HG03342 (cell line): ENCODE measurements around the gene YBX3.
"Not testable (repeated sequence)": the region's sequence is repeated elsewhere in the genome, so short reads cannot be mapped to it uniquely, and the experiment has no call there.

Experiments used
- ATAC-seq: cut with Tn5 transposase; IDR thresholded peaks from one replicate; pipeline ENCODE4 v1.9.1; 2021; ENCODE audit warnings: mild to moderate bottlenecking, moderate library complexity; ENCODE audit not compliant: unreplicated experiment

The YBX3 gene

DNA sequence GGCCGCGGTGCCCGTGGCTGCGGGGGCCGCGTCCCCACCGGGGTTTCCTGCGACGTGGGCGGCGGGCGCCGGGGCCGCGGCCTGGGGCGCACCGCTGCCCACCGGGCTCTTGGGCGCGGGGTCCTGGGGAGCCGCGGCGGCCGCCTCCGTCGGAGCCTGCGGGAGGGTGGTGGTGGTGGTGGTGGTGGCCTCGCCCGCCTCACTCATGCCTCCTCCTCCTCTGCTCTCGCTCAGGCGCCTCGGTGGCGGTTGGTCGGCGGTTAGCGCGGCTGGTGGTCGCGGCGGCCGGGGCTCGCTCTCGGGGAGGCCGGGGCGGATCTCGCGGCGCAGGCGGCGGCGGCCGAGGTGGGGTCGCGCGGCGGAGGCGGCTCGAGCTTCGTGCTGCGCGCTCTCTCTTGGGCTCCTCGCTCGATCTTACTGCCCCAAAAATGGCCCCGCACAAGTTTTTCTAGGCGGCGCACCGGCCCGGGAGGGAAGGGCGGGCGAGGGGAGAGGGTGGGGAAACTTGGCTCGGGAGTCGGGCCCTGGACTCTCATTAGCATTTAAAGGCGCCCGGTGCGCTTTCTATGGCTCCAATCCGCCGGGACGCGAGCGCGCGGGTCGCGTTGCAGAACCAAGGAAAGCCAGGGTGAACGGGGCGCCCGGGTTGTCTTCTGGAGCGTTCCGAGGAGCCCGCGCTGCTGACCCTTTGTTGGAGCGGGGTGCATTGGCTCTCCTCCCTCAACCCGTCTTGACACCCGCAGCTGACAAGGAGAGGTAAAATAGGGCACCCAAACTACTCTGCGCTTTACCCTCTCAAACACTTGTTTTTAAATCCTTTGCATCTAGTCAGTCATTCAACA lies at the start of gene YBX3:
TSS of gene YBX3 (minus strand) at position 419 of the 842 bp plus-strand sequence. CDS start at position 207, 212 bp downstream.
- ATAC-seq: peak; percentile 30

GRCh38 chr12:10771132-10771733 lies 48.1 kb upstream of the YBX3 start:
- no peak for ATAC-seq

DNA sequence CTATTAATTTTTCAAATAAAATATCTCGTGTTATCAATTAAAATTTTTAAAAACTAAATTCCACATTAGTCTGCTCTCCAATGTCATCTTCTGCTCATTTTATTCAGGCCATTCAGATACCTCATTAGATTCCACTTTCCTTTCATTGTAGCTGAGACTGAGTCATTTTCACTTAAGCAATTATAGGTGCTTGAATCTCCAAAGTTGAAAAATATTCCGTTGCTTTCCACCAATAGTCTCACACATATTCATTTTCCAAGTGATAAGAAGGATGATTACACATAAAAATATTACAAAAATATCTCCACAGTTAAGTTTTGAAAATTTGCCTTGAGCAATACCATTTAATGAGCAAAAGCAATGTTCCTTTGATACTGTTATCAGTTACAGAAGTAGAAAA lies 36.5 kb upstream of the YBX3 start:
- no peak for ATAC-seq

GRCh38 chr12:10756194-10756593 lies 33.1 kb upstream of the YBX3 start:
- no peak for ATAC-seq

GRCh38 chr12:10753059-10753458 lies 29.9 kb upstream of the YBX3 start:
- no peak for ATAC-seq

- ATAC-seq: no peak
Observed at GRCh38 chr12:10750385-10750727, 27.2 kb upstream of the YBX3 start.

DNA sequence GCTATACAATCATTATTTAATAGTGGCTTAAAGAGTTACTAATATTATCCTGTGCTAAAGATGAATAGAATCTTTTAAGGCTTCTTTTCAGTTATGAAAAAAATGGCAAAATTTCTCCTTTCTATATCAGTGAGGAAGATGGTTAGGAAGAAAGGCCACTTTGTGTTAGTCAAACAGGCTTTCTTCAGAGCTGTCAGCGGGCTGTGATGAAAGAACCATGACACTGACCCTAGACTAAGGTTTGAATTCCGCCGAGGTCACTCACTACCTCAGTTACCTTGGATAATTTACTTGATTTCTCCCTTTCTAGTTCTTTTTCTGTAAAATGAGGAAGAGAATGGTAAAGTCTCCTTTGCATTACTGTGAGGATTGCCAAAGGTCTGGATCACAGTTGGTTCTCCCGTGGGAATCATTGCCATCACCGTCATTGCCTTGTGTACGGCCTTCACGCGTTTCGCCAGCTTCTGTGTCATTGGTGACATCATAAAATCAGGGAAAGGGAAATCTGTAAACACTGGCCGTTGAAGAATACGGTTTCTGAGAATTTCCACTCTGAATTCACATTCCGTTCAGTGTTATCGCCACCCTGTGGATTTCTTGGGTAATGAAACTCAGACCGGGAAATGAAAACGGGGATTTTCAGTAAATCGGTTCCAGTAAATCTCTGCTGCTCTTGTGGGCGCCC lies 26.7 kb upstream of the YBX3 start:
- ATAC-seq: peak; percentile 91

DNA sequence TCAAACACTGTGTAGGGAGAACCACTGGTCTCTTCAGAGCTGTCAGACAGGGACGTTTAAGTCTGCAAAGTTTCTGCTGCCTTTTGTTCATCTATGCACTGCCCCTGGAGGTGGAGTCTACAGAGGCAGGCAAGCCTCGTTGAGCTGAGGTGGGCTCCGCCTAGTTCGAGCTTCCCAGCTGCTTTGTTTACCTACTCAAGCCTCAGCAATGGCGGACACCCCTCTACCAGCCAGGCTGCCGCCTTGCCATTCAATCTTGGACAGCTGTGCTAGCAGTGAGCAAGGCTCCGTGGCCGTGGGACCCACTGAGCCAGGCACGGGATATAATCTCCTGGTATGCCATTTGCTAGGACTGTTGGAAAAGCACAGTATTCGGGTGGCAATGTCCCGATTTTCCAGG lies 24.6 kb upstream of the YBX3 start:
- no peak for ATAC-seq

DNA sequence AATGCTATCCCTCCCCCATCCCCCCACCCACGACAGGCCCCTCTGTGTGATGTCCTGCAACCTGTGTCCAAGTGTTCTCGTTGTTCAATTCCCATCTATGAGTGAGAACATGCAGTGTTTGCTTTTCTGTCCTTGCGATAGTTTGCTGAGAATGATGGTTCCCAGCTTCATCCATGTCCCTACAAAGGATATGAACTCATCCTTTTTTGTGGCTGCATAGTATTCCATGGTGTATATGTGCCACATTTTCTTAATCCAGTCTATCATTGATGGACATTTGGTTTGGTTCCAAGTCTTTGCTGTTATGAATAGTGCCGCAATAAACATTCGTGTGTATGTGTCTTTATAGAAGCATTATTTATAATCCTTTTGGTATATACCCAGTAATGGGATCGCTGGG lies 20.3 kb upstream of the YBX3 start:
- not testable (repeated sequence) for ATAC-seq

- ATAC-seq: no peak
Observed at GRCh38 chr12:10741845-10742244, 18.7 kb upstream of the YBX3 start.

GRCh38 chr12:10740182-10740581 lies 17.1 kb upstream of the YBX3 start:
- ATAC-seq: no peak

GRCh38 chr12:10739157-10740118 lies 16.3 kb upstream of the YBX3 start:
- no peak for ATAC-seq

GRCh38 chr12:10737249-10737648 lies 14.1 kb upstream of the YBX3 start:
- no peak for ATAC-seq

DNA sequence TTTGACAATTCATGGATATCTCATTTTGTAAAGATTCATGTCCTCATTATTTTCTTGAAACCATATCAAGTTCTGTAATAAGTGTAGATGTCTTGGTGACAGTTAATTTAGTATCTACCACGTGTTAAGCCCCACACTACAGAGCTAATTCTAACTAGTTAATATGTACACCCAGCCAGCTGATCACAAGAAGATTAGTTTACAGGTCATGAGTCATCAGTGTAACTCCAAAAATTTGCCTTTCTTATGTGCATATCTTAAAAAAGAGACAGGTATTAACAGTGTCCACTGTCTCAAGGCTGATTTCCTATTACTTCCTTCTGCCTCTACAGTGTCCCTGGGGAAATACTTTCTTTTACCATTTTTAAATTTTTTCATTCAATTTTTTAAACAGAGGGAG lies 13.3 kb upstream of the YBX3 start:
- ATAC-seq: no peak

- ATAC-seq: no peak
Observed at GRCh38 chr12:10735428-10735827, 12.3 kb upstream of the YBX3 start.

- ATAC-seq: no peak
Observed at GRCh38 chr12:10732549-10732948, 9.4 kb upstream of the YBX3 start.

DNA sequence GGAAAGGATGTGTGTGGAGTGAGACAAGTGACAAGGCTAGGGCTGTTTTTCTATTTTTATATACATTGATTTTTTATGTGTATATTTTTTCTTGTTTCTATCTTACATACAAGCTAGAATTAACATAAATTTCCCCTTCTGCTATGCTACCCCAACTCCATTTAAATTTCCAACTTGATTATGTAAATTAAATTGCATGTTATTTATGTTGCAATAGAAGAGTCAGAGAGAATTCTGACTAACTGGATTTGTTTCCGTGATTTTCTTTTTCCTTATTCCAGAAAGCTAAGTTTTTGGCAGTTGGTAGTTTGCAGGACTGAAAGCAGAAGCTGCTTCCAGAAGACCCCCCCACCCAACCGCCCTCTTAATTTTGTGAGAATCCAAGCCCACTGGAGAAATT lies 8.9 kb upstream of the YBX3 start:
- ATAC-seq: no peak

DNA sequence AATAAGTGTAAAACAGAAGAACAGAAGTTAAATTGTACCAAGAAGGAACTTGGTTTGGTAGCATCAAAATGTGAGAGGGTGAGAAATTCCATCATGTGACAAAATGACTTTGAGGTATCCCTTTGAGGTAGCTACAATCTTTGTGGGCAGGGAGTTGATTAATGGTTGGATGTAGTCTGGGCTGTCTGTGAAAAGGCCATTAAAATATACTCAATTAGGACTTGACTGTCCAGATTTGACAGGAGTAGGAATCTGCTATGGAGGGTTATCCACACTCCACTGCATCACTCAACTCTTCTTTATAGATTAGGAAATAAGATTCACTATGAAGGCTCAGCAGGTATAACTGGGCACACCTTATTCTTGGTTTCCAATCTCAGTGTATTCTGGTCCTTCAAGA lies 7.4 kb upstream of the YBX3 start:
- ATAC-seq: no peak

DNA sequence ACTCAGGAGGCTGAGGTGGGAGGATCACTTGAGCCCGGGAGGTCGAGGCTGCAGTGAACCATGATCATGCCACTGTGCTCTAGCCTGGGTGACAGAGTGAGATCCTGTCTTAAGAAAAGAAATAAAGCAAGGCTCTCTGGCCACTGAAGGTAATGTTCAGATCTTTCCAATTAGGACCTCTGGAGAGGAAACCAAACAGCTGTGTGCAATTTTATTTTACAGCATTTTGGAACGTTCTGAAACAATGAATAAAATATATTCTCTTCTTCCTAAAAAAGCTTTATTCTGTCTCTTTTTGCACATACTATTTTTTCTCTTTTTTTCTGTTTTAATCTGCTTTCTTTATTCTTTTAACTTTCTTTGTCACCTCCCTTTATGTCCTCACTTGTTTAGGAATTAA lies 5.0 kb upstream of the YBX3 start:
- no peak for ATAC-seq

DNA sequence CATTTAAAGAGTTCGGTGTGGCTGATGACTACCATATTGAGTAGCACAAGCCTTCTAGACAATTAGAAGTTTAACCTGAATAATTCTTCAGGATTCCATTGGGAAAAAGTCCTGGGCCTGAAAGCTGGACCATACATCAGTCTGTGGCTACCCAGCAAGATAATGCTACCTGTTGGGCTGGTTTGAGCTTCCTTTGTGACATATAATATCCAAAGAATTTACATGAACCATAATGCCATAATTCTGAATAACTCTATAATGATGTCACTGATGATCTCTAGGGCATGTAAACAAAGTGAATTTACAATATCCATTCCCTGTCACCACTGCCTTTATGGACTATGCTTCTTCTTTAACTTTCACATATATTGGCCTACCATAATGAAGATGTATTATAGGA lies 3.8 kb upstream of the YBX3 start:
- no peak for ATAC-seq

DNA sequence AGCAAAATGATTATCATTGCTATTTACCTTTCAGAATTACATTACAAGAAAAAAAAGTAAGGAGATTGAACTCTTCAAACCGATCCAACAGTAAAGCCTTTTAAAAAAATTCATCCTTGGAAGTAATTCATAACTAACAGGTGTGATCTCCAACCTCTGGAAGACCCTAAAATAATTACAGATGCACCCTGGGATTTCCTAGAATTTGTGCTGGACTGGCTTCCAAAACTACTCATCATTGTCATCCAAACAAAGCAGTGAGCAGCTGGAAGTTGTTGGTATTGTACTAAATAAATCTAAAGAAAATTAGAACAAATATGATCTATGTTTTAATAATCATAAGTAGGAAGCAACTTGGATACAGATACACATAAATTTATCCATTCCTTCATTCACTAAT lies 1.9 kb upstream of the YBX3 start:
- no peak for ATAC-seq
